Epithelial cell of esophagus (primary cell): Measurements from ENCODE around the gene ST6GAL2.

Source experiments
- DNase-seq: peaks from one replicate; pipeline ENCODE4 v3.0.0; 2010; ENCODE audit warnings: low read depth
- H3K4me3 ChIP-seq: 2 replicates; pipeline ENCODE4 v1.5.1; 2011; ENCODE audit warnings: mild to moderate bottlenecking, low read length, control low read depth
- TF ChIP-seq, protein P1 (sequence below): IDR thresholded peaks from 2 replicates; pipeline ENCODE4 v1.5.1; 2011; ENCODE audit warnings: low read depth, mild to moderate bottlenecking, low read length, control low read depth, inconsistent platforms; ENCODE audit not compliant: insufficient read depth; ENCODE audit errors: missing control alignments

Gene ST6GAL2

DNA sequence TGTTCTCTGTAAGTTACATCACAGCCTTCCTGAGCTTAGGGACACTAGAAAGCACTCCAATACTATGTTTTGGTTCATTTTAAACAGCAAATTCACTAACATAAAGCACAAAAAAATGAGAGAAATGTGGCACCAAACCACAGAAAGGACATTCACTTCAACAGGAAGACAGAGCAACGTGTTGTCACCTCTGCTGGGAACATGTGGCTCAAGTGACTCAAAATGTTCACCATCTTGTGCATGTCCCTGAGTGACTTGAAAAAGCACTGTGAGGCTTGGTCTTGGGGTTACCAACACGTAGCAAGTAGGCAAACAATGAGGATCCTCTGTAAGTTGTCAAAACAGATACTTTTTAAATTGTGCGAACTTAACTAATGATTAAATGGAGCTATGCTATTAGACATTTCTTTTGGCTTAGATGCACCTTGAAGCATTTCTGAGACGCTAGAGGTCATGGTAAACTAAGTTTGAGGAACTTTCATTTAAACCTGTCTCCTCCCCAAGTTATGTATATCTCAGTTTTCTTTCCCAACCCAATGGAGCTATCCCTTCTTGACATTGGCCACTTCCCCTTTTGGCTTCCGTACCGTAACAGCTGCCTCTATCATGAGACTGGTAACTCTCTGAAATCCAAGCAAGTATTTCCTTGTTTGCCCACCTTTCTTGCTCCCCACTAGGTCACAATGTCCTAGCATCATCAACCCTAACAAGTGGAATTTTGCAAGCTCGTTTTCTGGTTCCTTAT is 14.0 kb upstream of the ST6GAL2 start:
- no peak for DNase-seq
- H3K4me3 ChIP-seq = no peak overlapping the region
- TF ChIP-seq, protein P1, sequence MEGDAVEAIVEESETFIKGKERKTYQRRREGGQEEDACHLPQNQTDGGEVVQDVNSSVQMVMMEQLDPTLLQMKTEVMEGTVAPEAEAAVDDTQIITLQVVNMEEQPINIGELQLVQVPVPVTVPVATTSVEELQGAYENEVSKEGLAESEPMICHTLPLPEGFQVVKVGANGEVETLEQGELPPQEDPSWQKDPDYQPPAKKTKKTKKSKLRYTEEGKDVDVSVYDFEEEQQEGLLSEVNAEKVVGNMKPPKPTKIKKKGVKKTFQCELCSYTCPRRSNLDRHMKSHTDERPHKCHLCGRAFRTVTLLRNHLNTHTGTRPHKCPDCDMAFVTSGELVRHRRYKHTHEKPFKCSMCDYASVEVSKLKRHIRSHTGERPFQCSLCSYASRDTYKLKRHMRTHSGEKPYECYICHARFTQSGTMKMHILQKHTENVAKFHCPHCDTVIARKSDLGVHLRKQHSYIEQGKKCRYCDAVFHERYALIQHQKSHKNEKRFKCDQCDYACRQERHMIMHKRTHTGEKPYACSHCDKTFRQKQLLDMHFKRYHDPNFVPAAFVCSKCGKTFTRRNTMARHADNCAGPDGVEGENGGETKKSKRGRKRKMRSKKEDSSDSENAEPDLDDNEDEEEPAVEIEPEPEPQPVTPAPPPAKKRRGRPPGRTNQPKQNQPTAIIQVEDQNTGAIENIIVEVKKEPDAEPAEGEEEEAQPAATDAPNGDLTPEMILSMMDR = no peak

DNA sequence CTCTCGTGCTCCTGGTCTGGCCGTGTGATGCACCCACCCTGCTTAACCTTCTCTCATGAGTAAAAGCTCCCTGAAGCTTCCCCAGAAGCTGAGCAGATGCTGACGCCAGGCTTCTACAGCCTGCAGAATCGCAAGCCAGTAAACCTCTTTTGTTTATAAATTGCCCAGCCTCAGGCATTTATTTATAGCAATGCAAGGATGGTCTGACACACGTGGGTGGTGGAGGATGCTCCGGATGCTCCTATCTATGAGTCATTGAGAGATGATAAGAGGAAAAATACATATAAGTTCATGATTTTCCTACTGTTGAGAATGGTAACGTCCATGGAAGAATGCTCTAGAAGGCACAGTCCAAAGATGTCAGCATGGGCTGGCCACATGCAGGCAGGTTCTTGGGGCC is 8.6 kb upstream of the ST6GAL2 start:
- TF ChIP-seq, protein P1 = no peak
- DNase-seq = no peak
- H3K4me3 ChIP-seq = no peak overlapping the region

DNA sequence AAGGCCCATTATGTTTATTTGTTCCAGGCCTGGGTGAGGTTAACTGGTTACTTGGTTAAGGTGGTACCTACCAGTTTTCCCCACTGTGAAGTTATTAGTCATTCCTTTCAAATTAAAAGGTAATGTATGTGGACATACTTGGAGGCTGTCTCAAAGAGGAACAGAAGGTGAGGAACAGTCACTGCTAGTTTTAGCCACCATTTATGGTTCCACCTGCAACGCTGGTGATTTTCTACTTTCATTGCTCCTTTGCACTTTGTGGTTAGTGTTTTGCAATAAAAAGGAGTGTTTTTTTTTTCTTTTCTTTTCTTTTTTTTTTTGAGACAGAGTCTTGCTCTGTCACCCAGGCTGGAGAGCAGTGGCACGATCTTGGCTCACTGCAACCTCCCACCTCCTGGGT is 6.1 kb upstream of the ST6GAL2 start:
- no peak overlapping the region for H3K4me3 ChIP-seq
- TF ChIP-seq, protein P1 = no peak
- DNase-seq = no peak

DNA sequence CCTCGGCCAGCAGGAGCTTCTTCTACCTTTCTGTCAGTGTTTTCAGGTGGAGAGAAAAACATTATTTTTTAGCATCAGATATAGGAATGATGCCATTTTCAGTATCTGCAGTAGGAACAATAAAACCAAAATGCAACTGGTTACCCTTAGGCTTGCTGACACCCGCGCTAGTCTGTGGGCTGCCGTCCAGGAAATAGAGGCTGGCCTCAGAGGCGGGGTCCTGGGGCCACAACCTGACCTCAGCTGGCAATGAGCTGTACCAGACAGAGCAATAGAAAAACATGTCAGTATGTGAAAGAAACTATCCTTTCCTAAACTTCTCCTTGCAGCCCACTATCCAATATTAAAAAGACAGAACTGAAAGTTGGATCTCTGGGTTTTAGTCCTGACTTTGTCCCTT is 4.6 kb upstream of the ST6GAL2 start:
- H3K4me3 ChIP-seq = no peak overlapping the region
- TF ChIP-seq, protein P1 = no peak
- DNase-seq = no peak

DNA sequence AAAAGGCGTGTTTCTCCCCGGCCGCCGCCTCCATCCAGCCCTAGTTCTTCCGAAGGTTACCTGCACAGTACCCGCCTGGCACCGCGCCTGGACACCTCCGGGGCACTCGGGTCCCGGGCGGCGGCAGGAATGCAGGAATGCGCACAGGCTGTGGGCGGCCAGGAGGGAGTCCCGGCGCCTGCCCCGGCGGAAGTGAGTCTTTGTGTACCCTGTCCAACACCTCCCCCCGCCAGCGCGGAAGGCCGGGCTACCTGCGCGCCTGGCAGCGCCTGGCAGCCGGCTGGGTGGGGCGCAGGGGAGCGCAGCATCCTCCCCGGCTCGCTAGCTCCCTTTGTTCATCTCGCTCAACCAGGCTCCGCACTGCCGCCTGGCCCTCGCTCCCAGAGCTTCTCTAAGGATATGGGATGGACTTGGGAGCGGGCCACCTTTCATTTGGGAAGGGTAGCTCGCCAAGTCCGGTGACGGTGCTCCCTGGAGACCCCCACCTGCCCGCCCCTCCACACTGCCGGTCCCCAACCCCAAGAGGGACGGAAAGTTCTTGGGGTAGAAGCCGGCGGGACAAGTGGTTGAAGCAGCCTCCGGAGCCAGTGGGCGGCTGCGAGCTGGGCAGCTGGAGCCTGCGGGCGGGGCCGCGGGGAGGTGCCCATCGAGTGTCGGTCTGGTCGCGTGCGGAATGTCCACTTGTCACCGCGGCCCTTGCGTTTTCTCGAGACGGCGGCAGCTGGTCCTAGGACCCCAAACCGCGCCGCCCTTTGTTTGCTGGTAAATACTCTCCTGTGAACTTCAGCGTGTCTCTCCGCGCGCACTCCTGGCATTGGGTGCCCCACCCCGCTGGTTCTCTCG is 1.2 kb upstream of the ST6GAL2 start:
- TF ChIP-seq, protein P1 = no peak
- DNase-seq = peak; percentile 47
- H3K4me3 ChIP-seq = no peak overlapping the region

DNA sequence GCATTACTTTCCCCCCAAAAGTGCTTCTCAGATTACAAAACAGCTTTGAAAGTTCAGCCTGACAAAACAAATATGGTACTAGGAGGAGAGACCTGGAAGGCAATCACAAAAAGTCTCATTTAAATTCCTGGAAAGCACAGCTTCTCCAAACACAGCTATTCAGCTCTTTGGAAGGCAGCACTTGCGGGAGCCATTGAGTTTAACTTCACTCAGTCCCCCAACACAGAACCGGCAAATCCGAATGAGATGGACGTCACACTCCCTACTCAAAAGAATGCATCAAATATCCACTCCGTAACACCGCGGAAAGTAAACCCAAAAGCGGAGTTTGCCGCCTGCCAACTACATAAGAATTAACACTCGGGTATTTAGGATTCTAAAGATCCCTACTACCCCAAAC is 638 bp downstream of the ST6GAL2 start:
- TF ChIP-seq, protein P1 = no peak
- DNase-seq = no peak
- H3K4me3 ChIP-seq = no peak overlapping the region
